GM21360 (cell line): Measurements from ENCODE around the gene FAM3C.

Source experiments
- ATAC-seq: cut with Tn5 transposase; IDR thresholded peaks from one replicate; pipeline ENCODE4 v1.9.1; 2021; ENCODE audit warnings: mild to moderate bottlenecking, moderate library complexity; ENCODE audit not compliant: unreplicated experiment

The FAM3C gene

DNA sequence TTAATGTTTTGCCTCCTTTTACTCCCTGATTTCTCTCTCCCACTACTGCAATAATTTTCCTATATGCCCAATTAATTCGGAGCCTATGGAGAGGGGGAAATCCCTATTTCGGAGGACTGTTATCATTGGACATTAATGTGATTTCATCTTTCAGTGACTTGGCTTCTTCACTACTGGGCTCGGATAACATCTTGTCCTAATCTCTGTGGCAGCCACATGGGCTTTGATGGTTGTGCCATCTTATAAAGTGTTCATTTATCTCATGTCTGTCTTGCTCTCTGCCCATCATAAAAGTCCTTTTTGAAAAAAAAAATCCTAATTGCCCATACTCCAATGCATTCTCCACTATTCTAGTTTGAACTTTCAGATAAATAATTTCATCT is 15.5 kb upstream of the FAM3C start:
- ATAC-seq, result no peak

DNA sequence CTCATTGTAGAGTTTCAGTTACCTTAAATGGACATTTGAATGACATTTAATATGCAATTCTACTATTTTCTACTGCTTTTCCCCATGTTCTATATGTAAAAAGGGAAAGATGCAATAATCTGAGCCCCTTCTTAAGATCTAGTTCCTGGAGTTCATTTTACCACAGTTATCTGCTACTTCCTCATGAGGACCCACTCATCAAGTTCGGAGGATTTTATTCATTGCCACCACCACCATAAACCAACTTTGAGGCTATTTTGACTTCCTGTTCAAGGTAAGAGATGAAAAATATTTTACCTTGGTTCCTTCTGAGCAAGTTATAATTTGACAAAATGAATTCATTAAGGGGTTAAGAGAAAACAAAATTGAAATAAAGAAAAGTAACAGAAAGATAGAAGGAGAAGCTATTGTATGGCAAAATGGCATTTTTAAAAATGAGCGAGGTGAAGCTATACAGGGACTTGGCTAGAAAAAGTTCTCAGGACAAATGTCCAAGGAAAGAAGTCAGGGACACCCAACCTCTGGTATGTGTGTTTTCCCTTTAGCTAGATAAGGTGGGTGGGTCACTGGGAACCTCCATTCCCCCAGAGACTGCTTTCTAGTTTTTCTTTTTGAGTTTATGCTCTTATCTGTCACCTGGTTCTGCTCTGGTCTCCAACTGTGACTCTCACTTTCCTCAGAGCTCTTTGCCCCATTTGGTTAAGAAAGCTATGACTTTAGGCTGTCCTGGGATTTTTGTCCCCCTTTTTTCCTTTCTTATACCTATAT is 14.9 kb upstream of the FAM3C start:
- no peak for ATAC-seq

DNA sequence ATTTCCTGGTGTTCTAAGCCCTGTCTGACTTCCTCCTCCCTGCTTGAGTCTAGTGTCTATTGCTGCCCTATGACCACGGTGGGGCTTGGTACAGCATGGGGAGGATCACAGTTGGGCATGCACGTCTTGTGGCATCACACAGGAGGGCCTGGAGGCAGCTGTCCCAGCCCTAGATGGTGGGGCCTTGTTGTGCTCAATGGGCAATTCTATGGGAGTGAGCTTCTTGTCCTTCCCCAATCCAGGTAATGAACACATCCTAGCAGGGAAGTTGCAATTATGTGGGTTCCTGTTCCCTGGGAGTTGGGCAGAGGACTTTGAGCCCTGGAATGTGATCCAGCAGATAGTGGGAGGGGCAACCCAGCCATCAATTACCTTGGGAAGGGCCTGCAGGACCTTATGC is 10.8 kb upstream of the FAM3C start:
- no peak for ATAC-seq

DNA sequence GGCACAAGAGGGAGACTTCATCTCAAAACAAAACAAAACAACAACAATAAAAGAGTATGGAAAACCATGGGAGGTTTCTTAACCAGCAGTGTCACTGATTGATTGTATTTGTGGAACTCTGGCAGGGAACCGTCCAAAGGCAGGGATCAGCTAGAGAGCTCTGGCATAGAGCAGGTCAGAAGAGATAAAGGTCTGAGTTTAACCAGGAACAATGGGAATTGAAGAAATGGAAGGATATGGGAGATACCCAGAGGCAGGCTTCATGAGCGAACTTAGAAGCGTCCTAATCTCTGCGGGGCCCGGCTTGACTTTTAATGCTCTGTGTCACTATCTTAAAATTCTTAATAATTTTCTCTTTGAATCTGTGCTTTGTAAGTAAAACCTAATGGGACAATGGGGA is 10.4 kb upstream of the FAM3C start:
- no peak for ATAC-seq

DNA sequence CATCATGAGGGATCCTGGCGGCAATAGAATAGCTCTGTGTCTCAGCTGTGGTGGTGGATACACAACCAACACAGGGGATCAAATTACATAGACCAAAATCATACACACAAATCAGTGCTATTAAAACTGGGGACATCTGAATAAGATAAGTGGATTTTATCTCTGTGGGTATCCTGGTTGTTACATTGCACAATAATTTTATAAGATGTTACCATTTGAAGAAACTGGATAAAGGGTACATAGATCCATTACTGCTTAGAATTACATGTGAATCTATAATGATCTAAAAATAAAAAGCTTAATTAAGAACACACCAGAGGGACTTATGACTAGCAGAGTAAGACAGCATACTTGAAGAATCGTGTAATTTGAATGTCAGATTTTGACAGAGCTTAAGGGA is 8.2 kb upstream of the FAM3C start:
- no peak for ATAC-seq

DNA sequence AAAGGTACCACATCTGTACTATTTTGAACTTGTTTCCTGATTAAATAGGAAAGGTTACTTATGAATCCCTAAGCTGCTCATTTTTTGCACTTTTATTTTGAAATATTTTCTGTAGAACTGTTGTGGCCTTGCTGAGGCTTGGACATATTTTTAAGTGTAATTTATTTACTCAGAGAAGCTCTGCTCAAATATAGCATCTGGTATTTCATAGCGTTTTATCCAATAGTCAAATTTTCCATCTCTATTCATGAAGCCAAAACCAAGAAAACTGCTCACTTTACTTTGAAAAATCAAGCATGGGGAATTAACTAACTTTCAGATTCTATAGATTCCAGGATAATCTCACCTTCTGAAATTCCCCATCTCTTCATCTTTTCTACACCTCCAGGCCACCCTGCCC is 6.6 kb upstream of the FAM3C start:
- ATAC-seq, result no peak

DNA sequence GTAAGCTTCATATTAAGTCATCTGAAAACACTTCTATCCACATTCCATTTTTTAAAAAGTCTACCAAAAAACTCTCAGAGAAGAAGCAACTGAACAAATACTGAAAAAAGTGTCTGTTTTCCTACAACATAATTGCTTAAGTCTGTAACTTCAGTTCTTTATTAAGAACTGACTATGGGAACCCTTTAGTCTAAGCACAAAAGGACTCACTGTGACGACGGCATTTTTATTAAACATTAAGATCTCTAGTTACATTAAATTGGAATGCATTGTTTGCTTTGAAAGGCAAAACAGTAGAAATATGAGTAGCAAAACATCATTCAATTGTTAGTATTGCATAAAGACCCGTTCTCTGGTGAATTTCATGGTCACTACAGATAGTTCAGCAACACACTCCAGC is 5.8 kb upstream of the FAM3C start:
- no peak for ATAC-seq

DNA sequence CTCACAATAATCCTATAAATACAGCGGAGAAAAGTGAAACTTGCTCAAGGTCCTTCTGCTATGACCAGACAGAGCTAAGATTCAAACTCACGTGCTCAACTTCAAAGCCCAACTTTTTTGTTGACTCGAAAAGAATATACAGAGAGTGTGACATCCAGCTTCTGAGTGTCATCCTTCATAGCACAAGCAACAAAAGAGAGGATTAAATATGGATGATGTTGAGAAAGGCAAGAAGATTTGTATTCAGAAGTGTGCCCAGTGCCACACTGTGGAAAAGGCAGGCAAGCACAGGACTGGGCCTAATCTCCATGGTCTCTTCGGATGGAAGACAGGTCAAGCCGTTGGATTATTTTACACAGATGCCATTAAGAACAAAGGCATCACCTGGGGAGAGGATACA is 2.1 kb upstream of the FAM3C start:
- ATAC-seq, result no peak

DNA sequence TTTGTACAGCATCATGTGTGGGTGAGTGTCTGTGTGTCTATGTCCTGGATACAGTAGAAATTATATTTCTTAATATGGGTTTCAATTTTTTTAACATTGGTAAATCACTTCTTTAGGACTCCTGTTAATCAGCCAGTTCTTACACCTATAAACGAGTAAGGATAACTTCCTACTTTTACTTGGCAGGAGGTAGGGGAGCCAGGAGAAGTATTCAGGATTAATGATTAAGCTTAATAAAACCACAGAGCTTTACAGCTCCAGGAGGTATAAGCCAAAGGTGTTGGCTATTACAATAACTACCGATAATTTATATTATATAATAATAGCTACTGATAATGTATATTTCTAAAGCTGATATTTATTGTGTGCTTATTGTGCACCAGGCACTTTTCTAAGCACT is 1.7 kb upstream of the FAM3C start:
- no peak for ATAC-seq

DNA sequence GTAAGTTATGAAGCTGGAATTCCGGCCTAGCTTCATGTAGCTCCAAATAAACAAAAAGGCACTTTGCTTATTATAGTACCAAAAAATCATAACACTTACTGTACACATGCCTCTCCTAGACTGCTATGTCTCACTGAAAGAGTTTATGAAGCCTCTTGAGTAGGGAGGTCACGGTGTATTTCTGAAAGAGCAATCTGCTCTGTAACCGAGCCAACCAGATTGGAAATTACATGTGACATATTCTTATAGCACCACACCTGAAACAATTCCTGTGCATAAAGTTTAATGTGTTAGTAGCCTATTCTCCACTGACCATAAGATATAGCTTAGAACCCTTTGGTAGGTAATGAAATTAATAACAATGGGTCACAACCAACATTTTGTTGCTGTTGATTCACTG is 1.3 kb upstream of the FAM3C start:
- ATAC-seq, result no peak

DNA sequence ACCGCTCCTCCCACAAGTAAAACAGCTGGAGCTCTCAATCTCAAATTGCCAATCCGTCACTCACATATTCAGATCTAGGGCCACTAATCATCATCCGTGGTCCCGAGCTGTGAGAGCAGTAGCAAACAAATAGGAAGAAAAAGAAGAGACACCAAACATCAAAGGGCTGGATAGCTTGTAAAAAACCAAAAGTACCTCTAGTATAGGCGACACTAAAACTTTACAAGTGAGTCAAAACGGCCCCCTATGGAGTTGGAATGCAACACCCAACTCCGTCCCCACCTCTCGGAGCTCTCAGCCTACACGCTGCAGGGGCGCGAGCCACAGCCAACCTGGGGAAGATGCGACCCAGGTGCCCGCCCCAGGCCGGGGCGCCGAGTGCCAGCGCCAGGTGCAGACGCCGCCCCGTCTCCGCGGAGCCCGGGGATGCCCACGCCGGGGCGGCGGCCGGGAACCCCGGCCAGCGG is 581 bp downstream of the FAM3C start:
- ATAC-seq, result peak; percentile 46

DNA sequence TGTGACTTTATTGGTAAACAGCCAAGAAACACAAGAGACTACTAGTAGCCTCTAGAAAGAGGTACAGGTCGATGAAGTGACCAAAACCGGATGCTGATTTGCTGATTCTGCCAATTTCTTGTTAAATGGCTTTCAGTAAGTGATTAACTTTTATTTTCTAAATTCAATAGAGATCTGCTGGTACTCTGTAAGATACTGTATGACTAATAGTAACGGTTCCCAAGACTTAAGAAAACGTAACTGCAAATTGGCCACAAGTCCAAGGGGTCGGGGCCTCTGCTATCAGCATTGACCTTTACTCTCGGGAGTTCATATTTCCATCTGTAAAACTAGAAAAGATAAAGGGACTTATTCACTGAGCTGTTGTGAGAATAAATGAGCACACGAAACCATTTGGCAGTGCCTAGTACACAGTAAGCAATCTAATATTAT is 1.4 kb downstream of the FAM3C start:
- ATAC-seq, result no peak

DNA sequence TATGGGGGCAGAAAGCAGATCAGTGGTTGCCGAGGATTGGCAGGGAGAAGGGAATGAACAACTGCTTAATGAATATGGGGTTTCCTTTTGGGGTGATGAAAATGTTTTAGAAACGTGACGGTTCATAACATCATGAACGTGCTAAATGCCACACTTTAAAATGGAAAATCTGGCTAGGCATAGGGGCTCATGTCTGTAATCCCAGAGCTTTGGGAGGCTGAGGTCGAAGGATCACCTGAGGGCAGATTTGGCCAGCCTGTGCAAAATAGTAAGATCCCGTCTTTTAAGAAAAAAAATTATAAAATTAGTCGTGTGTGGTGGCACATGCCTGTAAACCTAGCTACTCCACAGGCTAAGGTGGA is 3.1 kb downstream of the FAM3C start:
- ATAC-seq, result no peak

DNA sequence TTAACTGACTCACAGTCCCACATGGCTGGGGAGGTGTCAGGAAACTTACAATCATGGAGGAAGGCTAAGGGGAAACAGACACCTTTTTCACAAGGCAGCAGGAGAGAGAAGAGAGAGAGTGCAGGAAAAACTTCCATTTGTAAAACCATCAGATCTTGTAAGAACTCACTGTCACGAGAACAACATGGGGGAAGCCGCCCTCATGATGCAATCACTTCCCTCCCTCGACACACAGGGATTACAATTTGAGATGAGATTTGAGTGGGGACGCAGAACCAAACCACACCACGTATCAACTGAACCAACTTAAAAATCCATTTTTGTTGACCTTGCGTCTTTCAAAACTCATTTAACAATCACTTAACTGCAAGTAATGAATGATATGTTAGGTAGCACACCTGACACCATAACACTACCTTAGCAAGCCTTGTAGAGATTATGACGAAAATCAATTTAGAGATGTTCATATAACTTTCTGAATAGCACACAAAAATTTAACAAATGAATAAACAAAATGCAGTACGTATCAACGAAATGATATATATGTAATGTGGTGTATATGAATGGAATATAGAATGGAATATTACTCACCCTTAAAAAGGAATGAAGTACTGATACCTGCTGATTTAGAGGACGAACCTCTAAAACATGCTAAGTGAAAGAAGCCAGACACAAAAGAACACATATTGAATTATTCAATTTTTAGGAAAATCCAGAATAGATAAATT is 3.7 kb downstream of the FAM3C start:
- no peak for ATAC-seq

DNA sequence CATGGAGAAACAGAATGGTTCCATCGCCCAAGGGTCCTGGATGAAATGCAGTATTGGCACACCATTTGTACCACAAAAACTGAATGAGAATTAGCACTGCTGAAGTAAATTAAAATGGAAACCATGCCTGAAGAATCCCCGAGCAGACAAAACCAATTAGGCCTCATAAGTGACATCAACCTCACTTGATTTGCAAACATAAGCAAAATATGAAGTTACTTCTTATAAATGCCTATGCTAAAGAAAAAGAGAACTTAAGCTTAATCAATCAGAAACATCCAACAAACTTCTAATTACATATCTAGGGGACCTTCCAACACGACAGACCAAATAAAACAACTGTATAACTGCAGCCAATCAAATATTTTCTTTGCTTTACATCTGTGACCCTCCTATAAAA is 4.4 kb downstream of the FAM3C start:
- ATAC-seq, result no peak

DNA sequence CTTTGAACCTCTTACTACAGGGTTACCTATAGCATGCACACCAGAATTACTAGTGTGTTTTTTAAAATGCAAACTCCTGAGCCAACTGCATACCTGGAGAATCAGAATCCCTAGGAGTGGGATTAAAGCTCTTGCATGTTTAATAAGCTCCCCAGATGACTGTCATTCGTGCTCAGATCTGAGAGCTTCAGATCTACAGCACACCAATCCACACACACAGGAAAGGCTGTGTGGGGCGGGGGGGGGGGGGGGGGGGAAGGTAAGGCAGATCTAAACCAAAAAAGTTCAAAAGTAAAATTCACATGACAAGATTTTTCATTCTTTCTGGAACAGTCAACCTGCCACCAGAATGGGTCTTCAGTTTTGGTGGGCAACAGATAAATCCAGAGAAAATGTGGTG is 5.5 kb downstream of the FAM3C start:
- ATAC-seq, result no peak

DNA sequence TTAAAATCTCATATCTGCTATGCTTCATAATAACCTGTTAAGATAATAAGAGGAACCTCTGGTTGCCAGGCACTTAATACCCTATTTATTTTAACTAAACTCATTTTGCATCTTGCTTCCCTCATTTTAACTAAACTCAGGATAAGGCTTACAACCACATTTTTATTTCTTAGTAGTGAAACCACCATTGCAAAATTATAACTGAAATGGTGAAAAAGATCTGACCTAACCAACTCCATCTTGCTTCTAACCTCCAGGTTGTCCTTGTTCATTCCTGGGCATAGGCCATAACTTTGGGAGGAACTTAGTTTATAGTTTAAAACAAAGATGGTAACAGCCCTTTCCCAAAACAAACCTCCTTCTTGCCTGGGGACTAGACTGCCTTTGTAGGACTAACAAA is 6.0 kb downstream of the FAM3C start:
- no peak for ATAC-seq

DNA sequence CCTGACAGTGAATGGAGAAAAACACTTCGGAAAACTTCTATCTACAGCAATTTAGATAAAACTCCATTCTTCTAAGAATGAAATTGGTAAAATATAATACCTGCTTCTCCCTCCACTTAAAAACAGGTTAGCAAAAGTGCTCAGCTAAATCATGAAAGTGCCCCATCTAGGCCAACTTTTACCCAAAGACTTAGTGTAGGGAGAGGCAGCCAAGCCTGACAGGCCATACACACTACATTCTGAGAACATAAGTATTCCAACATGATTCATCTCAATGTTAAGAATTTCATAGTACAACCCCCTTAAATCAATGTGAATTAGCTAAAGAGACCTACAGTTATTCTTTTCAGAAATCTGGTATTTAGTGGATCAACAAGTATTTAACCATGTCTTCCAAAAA is 7.2 kb downstream of the FAM3C start:
- no peak for ATAC-seq

DNA sequence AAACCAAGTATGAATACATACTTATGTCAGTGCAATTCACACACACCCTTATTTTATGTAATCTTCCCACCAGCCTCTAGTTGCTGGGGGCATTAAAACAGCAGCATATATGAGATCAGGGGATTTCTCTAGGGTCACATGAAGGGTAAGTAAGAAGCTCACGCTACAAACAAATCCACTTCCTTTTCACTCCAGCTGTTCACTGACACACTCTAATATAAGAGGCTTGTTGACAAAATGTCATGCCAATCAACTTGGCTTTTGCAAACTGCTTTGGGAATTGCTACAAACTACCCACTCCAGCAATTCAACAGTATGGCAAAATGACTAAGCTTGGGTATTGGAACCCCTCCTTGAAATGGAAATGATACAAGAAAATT is 10.3 kb downstream of the FAM3C start:
- ATAC-seq, result peak; percentile 87

DNA sequence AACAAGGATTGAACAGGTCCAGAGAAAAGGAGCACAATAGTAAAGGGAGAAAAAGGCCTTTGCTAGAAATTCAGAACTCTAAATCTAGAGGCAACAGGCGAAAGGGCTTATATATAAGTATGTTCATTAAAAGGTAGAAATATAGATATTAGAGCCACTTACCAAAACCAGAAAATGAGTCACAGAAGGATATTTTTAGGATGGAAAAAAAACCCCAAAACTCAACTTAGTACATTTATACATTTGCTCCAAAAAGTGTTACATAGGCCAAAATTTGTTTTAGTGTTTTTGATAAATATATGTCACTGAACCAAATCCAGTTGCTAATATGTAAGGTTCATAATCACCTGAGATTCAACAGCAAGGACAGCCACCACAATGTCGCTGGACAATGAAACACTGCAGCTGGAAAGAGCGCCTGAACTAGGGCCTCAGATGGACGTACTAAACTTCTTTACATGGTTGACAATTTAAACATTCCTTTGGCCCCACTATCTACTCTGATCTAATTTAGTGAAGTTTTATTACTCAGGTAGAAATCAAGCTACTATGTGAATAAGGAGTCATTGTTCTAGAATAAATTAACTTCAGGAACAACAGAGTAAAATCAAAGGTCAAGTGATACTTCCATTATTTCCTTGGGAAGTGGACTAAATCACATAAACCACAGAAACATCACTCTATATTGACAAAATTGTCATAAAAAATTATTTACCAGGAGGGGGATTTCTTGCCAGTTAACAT is 10.9 kb downstream of the FAM3C start:
- ATAC-seq, result no peak

DNA sequence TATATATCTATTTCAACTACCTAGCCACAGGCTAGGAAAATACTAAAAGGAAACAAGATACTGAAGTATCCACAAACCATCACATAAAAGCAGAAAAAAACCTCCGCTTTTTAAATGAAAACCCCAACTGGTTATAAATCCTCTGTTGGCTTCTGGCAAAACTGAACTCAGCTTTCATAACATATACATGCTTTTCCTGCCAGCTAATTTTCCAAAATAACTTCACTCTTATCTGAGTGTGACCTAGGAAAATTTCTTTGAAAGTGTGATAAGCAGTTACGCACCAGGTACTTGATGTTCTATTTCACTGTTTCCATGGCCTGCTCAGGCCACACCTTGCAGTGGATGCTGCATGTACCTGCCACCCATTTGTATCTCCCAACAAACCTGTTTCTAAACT is 11.8 kb downstream of the FAM3C start:
- ATAC-seq, result no peak
